Measurements from ENCODE around the gene ODAPH.
"Not testable (repeated sequence)": the region's sequence is repeated elsewhere in the genome, so short reads cannot be mapped to it uniquely, and the experiment has no call there.

ODAPH gene

DNA sequence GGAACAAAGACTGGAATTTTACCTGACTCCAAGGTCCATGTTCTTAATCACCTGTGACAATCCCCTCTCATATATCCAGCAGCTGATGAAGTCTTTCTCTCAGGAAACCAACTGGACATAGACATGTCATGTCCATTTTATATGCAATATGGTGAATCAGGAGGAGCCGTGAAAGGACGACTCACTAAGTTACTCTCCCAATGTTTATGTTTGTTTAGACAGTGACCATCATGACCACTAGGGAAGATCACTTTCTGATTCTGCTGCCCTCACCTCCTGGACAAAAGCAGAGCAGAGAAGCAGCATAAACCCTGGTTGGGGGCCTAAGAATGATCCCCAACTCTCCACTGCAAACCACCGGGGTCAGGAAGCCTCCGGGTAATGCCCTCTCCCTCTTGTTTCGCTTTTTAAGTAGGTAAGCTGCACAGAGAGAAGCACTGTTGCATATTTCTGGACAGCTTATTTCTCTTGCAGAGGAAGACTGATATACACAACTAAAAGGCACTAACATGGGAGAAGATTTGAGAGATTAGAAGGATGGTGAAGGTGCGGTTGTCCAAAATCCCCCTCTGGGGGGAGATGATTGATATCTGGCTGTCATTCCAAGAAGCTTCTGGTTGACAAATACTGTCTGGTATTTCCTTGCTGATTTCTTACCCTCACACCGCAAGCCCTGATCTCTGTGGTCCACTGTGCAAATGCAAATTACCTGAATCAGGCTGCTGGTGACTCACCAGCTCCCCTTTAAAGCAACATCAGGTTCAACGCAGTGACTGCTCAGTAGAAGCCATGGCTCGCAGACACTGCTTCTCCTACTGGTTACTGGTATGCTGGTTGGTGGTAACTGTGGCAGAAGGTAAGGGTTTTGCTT is at the start of gene ODAPH:
Gene ODAPH, plus strand, starts transcription at position 773 of the 871 bp plus-strand sequence. Its CDS starts 17 bp downstream, at position 790.
- in situ Hi-C loops (cut with MboI; ENCODE audit: low sequenced_read_pairs, unreplicated experiment), result no loop called here

GRCh38 chr4:75509592-75509991 is 46.3 kb upstream of the ODAPH start:
- in situ Hi-C loops (cut with MboI; ENCODE audit: low sequenced_read_pairs, unreplicated experiment); DNase-seq (ENCODE audit: low spot score): not testable (repeated sequence)

More for the DNA sequence above, at the start of gene ODAPH:
- TF ChIP-seq CTCF (IDR thresholded peaks at IDR 0.05; ENCODE audit: borderline replicate concordance, control extremely low read depth, extremely low read depth, insufficient read depth, missing control alignments), result no peak
- DNase-seq (ENCODE audit: low spot score), result peak; percentile 59

DNA sequence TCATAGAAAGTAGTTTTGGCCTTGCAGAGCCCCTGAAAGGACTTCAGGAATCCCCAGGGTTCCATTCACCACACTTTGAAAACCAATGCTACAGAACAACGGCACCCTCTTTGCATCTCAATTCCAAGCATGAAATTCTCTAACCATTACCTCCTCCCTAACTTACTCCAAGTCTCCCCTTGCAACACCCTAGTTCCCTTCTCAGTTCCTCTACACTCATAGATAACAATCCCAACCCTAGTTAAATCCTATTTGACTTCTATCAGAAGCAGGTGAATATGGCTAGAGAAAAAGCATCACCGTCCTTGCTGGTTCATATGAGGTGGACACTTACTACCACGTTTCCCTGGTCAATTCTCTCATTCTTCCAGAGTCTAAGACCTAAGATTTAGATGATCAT is 44.0 kb upstream of the ODAPH start:
- in situ Hi-C loops (cut with MboI; ENCODE audit: low sequenced_read_pairs, unreplicated experiment), result no loop called here
- no peak for DNase-seq (ENCODE audit: low spot score)
- TF ChIP-seq CTCF (IDR thresholded peaks at IDR 0.05; ENCODE audit: borderline replicate concordance, control extremely low read depth, extremely low read depth, insufficient read depth, missing control alignments), result no peak

- DNase-seq (ENCODE audit: low spot score), result no peak
- in situ Hi-C loops (cut with MboI; ENCODE audit: low sequenced_read_pairs, unreplicated experiment), result no loop called here
- TF ChIP-seq CTCF (IDR thresholded peaks at IDR 0.05; ENCODE audit: borderline replicate concordance, control extremely low read depth, extremely low read depth, insufficient read depth, missing control alignments), result no peak
Observed at GRCh38 chr4:75512386-75513211, 43.3 kb upstream of the ODAPH start.

DNA sequence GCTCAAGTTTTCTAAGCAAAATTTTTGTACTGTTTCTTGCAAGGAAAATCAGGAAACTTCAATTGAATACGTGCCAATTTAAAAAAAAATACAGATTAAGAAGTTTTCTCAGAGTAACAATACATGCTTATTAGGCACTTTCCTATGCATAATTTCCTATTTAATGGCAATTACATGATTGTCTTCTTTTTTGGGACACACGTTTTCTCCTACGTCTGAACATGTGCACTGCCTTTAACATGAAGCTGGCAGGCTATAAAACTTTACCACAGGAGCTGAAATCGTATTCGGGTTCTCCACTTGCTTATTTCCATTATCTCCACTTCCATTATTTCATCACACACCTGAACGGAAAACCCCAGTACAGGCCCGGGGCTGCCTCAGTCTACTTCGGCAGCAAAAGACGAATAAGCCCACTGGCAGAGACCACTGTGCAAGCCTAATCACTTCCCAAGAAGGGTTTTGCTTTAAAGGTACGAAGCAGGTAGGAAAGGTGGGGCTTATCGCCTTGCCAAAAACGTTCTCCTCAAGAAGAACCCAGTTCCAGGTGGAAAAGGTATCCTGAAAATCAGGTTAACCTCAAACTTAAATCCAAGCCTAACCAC is 42.2 kb upstream of the ODAPH start:
- no peak for TF ChIP-seq CTCF (IDR thresholded peaks at IDR 0.05; ENCODE audit: borderline replicate concordance, control extremely low read depth, extremely low read depth, insufficient read depth, missing control alignments)
- no peak for DNase-seq (ENCODE audit: low spot score)

DNA sequence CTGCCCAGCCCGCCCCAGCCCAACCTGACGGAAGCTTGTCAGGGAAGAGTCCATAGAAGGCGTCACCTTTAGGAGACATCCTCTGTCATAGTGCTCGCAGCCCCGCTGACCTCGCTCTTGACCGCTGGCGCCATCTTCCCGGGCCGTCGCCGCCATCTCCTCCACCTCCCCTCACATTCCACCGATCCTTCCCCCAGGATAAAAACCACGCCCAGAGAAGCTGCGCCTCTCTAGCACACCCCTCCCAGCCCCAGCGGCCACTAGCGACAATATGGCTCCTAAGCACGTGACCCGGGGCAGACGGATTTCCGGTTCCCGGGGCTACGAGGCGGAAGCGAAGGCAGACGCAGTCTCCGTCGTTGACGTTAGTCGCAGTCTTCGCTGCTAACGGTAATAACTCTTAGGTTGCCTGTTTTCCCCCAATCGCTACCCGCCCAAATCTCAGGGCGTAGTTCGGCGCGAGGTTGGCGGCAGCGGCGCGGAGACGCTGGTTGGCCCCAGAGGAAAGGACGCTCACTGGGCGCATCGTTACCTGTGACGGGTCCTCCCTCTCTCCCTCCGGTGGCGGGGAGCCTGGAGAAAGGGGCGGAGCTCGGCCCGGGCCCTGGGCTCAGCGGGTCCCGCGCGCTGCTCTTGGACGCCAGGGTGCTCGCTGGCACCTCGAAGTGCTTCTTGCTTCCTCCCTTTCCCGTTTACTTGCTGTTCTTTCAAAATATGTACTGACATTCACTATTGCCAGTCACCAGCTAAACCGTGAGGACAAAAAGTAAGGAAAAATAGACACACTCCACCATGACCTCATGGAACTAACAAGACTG is 41.5 kb upstream of the ODAPH start, which contains the start of the genes RCHY1 and THAP6:
Gene RCHY1, minus strand, starts transcription at position 273 of the 818 bp plus-strand sequence. Its CDS starts 117 bp downstream, at position 156.
Gene THAP6, plus strand, starts transcription at position 343 of the 818 bp plus-strand sequence. CDS start 980 bp downstream, outside the sequence.
- peak; percentile 86 for DNase-seq (ENCODE audit: low spot score)
- no peak for TF ChIP-seq CTCF (IDR thresholded peaks at IDR 0.05; ENCODE audit: borderline replicate concordance, control extremely low read depth, extremely low read depth, insufficient read depth, missing control alignments)
- in situ Hi-C loops (cut with MboI; ENCODE audit: low sequenced_read_pairs, unreplicated experiment), result no loop called here

More for the DNA sequence above, 42.2 kb upstream of the ODAPH start:
- in situ Hi-C loops (cut with MboI; ENCODE audit: low sequenced_read_pairs, unreplicated experiment), result no loop called here

Measured in GM13976 (cell line).